SK-N-SH (cell line): Measurements from ENCODE around the gene PARN.

Experiments used
- ELF1 ChIP-seq: IDR thresholded peaks from 2 replicates; pipeline ENCODE4 v1.4.0; 2012
- EZH2phosphoT487 ChIP-seq: fragments of 200-600 bp; sonication (generic); IDR thresholded peaks from 2 replicates; pipeline ENCODE4 v1.6.1; 2017; ENCODE audit warnings: low read depth, mixed run types, mild to moderate bottlenecking, antibody characterized with exemption, moderate library complexity, borderline replicate concordance
- FOSL2 ChIP-seq: IDR thresholded peaks from 2 replicates; pipeline ENCODE4 v1.4.0; 2012; ENCODE audit warnings: low read depth, mild to moderate bottlenecking, moderate library complexity, borderline replicate concordance
- MEF2A ChIP-seq: IDR thresholded peaks from 2 replicates; pipeline ENCODE4 v1.4.0; 2012; ENCODE audit warnings: low read depth, borderline replicate concordance
- MXI1 ChIP-seq: IDR thresholded peaks from 2 replicates; pipeline ENCODE4 v1.6.1; 2012; ENCODE audit warnings: mild to moderate bottlenecking, low read depth, low read length, improper control_type of control experiment
- POLR2AphosphoS5 ChIP-seq: IDR thresholded peaks from 2 replicates; pipeline ENCODE4 v1.6.1; 2012; ENCODE audit warnings: low read depth, low read length
- RCOR1 ChIP-seq: fragments of 150-350 bp; IDR thresholded peaks from 2 replicates; pipeline ENCODE4 v1.6.1; 2017; ENCODE audit warnings: antibody characterized with exemption, low read length
- SMC3 ChIP-seq: IDR thresholded peaks from 2 replicates; pipeline ENCODE4 v1.6.1; 2012; ENCODE audit warnings: low read depth, low read length, improper control_type of control experiment
- TEAD4 ChIP-seq: IDR thresholded peaks from 2 replicates; pipeline ENCODE4 v1.4.0; 2012; ENCODE audit warnings: mild to moderate bottlenecking, borderline replicate concordance; ENCODE audit not compliant: insufficient read depth
- YY1 ChIP-seq: IDR thresholded peaks from 2 replicates; pipeline ENCODE4 v1.4.0; 2012; ENCODE audit warnings: low read depth, mild to moderate bottlenecking
- TF ChIP-seq, protein P1 (sequence below): fragments of 200-600 bp; sonication (generic); IDR thresholded peaks from 2 replicates; pipeline ENCODE4 v1.6.1; 2017; ENCODE audit warnings: antibody characterized with exemption, mild to moderate bottlenecking, moderate library complexity
- TF ChIP-seq, protein P2 (sequence below): fragments of 150-350 bp; IDR thresholded peaks from 2 replicates; pipeline ENCODE4 v1.6.1; 2017; ENCODE audit warnings: antibody characterized with exemption, low read length, low read depth, borderline replicate concordance
- TF ChIP-seq, protein P3 (sequence below): IDR thresholded peaks from 2 replicates; pipeline ENCODE4 v1.4.0; 2012; ENCODE audit warnings: low read depth

DNA sequence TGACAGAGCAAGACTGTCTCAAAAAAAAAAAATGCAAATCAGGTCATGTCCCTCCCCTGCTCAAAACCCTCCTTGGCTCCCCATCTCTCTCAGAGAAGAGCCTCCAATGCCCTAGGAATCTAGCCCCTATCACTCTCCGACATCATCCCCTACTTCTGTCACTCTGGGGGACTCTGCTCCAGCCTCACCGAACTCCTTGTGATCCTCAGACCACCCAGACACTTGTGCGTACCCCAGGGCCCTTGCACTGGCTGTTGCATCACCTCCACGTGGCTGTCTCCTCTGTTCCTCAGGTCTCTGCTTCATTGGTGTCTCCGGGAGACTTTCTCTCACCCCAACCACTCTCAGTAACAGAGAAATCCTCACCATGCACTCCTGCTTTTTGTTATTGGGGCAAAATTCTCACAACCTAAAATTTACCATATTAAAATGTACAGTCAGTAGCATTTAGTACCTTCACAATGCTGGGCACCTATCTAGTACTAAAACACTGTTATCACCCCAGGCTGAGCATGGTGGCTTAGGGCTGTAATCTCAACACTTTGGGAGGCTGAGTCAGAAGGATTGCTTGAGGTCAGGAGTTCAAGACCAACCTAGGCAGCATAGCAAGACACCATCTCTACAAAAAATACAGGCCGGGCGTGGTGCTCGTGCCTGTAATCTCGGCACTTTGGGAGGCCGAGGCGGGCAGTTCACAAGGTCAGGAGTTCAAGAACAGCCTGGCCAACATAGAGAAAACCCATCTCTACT lies 48.9 kb upstream of the PARN start:
- TF ChIP-seq, protein P1, sequence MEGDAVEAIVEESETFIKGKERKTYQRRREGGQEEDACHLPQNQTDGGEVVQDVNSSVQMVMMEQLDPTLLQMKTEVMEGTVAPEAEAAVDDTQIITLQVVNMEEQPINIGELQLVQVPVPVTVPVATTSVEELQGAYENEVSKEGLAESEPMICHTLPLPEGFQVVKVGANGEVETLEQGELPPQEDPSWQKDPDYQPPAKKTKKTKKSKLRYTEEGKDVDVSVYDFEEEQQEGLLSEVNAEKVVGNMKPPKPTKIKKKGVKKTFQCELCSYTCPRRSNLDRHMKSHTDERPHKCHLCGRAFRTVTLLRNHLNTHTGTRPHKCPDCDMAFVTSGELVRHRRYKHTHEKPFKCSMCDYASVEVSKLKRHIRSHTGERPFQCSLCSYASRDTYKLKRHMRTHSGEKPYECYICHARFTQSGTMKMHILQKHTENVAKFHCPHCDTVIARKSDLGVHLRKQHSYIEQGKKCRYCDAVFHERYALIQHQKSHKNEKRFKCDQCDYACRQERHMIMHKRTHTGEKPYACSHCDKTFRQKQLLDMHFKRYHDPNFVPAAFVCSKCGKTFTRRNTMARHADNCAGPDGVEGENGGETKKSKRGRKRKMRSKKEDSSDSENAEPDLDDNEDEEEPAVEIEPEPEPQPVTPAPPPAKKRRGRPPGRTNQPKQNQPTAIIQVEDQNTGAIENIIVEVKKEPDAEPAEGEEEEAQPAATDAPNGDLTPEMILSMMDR = no peak
- TF ChIP-seq ELF1 (no peak), EZH2phosphoT487 (no peak), POLR2AphosphoS5 (no peak), MXI1 (no peak), FOSL2 (no peak), SMC3 (no peak), YY1 (no peak), MEF2A (no peak), TEAD4 (no peak), RCOR1 (no peak)
- TF ChIP-seq, protein P2, sequence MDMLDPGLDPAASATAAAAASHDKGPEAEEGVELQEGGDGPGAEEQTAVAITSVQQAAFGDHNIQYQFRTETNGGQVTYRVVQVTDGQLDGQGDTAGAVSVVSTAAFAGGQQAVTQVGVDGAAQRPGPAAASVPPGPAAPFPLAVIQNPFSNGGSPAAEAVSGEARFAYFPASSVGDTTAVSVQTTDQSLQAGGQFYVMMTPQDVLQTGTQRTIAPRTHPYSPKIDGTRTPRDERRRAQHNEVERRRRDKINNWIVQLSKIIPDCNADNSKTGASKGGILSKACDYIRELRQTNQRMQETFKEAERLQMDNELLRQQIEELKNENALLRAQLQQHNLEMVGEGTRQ = no peak
- TF ChIP-seq, protein P3, sequence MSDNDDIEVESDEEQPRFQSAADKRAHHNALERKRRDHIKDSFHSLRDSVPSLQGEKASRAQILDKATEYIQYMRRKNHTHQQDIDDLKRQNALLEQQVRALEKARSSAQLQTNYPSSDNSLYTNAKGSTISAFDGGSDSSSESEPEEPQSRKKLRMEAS = no peak
